K562 (cell line): ENCODE measurements around the gene HIPK2. TPM values are rescaled to one million over a fixed set of nuclear protein-coding genes. Genes with fewer than 3 reads are reported as not detected.

ENCODE experiments used
- ATAC-seq: fragments of 200-7000 bp; cut with Tn5 transposase; 3 replicates; pipeline ENCODE4 v1.9.1; 2020; ENCODE audit warnings: moderate library complexity
- BruUV-seq: library from RNA; stranded (reverse); fragments of 400-500 nt; replicated peaks from 2 replicates; lab custom pipeline; 2021; lab: Mats Ljungman, UMichigan
- CTCF ChIA-PET: fragments of 300-600 bp; formaldehyde crosslinking; extraction: SDS; loops from one replicate; lab custom pipeline; 2021; ENCODE audit warnings: low intra/inter-chr PET ratio; lab: Yijun Ruan, JAX
- POLR2A ChIA-PET: fragments of 300-600, 350-650 bp; sonication (Branson Sonifier 250); formaldehyde crosslinking; extraction: SDS; loops from one replicate; lab custom pipeline; 2021; ENCODE audit warnings: antibody characterized with exemption, inconsistent platforms; lab: Yijun Ruan, JAX
- DNase-seq, 4 experiments: peaks; one replicate each; pipeline versions ENCODE4 v3.0.0 to v3.0.0-alpha.2; 2011 to 2018; ENCODE audit warnings: low spot score in 3 of 4, mixed read lengths in 3 of 4; ENCODE audit errors: extremely low read depth in 1 of 4
- FAIRE-seq: peaks from 2 replicates; lab custom pipeline; 2011; peaks lifted over from hg19 to GRCh38; lab: Jason Lieb, UNC
- H2AFZ ChIP-seq: 2 replicates; pipeline ENCODE4 v1.6.0; 2011; ENCODE audit warnings: low read depth, low read length, control low read depth, inconsistent platforms
- H3K27ac ChIP-seq: fragments of 200-600 bp; 3 replicates; pipeline ENCODE4 v1.8.0; 2011; ENCODE audit warnings: low read depth, mild to moderate bottlenecking, control low read depth, inconsistent platforms, low read length, moderate library complexity, mixed read lengths; ENCODE audit errors: extremely low read depth
- H3K27me3 ChIP-seq, 2 experiments: fragments of 300-600 bp in 1 of 2; 2 replicates in 1 of 2; 3 replicates in 1 of 2; pipeline versions ENCODE4 v1.6.0 to v1.8.0; 2011; ENCODE audit warnings: inconsistent platforms in 2 of 2, low read length in 2 of 2, mild to moderate bottlenecking in 1 of 2, mixed read lengths in 1 of 2, moderate library complexity in 1 of 2; ENCODE audit not compliant: control insufficient read depth in 2 of 2, insufficient read depth in 2 of 2
- H3K36me3 ChIP-seq: fragments of 300-600 bp; 3 replicates; pipeline ENCODE4 v1.8.0; 2011; ENCODE audit warnings: mild to moderate bottlenecking, low read length, inconsistent platforms; ENCODE audit not compliant: control insufficient read depth, insufficient read depth
- H3K4me1 ChIP-seq, 2 experiments: fragments of 200-600 bp in 1 of 2; replicated peaks in 1 of 2; 2 replicates in 1 of 2; 3 replicates in 1 of 2; pipeline versions ENCODE4 v1.5.1 to v1.8.0; 2011; ENCODE audit warnings: inconsistent platforms in 2 of 2, low read length in 2 of 2, mild to moderate bottlenecking in 1 of 2, mixed read lengths in 1 of 2, moderate library complexity in 1 of 2; ENCODE audit not compliant: control insufficient read depth in 2 of 2, insufficient read depth in 2 of 2
- H3K4me2 ChIP-seq: 2 replicates; pipeline ENCODE4 v1.6.1; 2011; ENCODE audit warnings: low read length, control low read depth, inconsistent platforms, mixed read lengths; ENCODE audit not compliant: insufficient read depth
- H3K4me3 ChIP-seq: fragments of 200-600 bp; sonication (generic), shearing (Covaris generic); 2 replicates; pipeline ENCODE4 v1.5.1; 2016; ENCODE audit warnings: control low read depth, inconsistent platforms
- H3K79me2 ChIP-seq: fragments of 200-600 bp; 3 replicates; pipeline ENCODE4 v1.8.0; 2011; ENCODE audit warnings: low read length, inconsistent platforms; ENCODE audit not compliant: control insufficient read depth, insufficient read depth
- H3K9ac ChIP-seq, 2 experiments: 2 replicates each; pipeline versions ENCODE4 v1.6.0 to v1.6.1; 2011; ENCODE audit warnings: low read depth in 2 of 2, low read length in 2 of 2, control low read depth in 1 of 2, inconsistent platforms in 1 of 2, mild to moderate bottlenecking in 1 of 2, mixed read lengths in 1 of 2; ENCODE audit not compliant: insufficient read depth in 1 of 2
- H3K9me1 ChIP-seq: one replicate; pipeline ENCODE4 v1.6.0; 2011; ENCODE audit warnings: inconsistent platforms, mild to moderate bottlenecking, low read length, moderate library complexity; ENCODE audit not compliant: control insufficient read depth, insufficient read depth
- H3K9me3 ChIP-seq: replicated peaks from 2 replicates; pipeline ENCODE4 v1.5.1; 2011; ENCODE audit warnings: low read depth, low read length, inconsistent platforms; ENCODE audit not compliant: control insufficient read depth, insufficient read depth
- H4K20me1 ChIP-seq: replicated peaks from 2 replicates; pipeline ENCODE4 v1.6.1; 2011; ENCODE audit warnings: low read length, inconsistent platforms, mixed read lengths; ENCODE audit not compliant: control insufficient read depth, insufficient read depth
- HSF4 ChIP-seq: fragments of 250-450 bp; sonication (Bioruptor Pico); IDR thresholded peaks from 2 replicates; pipeline ENCODE4 v2.1.2; 2022; ENCODE audit warnings: mild to moderate bottlenecking, moderate library complexity, borderline replicate concordance
- JUN ChIP-seq, 2 experiments: sonication (generic) in 1 of 2; formaldehyde crosslinking in 1 of 2; IDR thresholded peaks; 2 replicates each; pipeline versions ENCODE4 v1.6.1 to v1.8.0; 2012 to 2022; ENCODE audit warnings: borderline replicate concordance in 2 of 2, mild to moderate bottlenecking in 2 of 2, improper control_type of control experiment in 1 of 2, low read depth in 1 of 2, low read length in 1 of 2, missing genetic modification reagents in 1 of 2
- KLF1 ChIP-seq: fragments of 450-650 bp; IDR thresholded peaks from 2 replicates; pipeline ENCODE4 v1.6.1; 2016; ENCODE audit warnings: missing genetic modification characterization, missing compliant biosample characterization
- POLR3G ChIP-seq: IDR thresholded peaks from 2 replicates; pipeline ENCODE4 v1.6.1; 2011; ENCODE audit not compliant: insufficient read length, insufficient replicate concordance; ENCODE audit errors: extremely low read depth
- TCFL5 ChIP-seq: fragments of 250-450 bp; sonication (Bioruptor Pico); conservative IDR thresholded peaks from 2 replicates; pipeline ENCODE4 v1.6.1; 2021; ENCODE audit warnings: mild to moderate bottlenecking, moderate library complexity, matching md5 sums
- TSC22D4 ChIP-seq: fragments of 450-650 bp; IDR thresholded peaks from 2 replicates; pipeline ENCODE4 v1.6.1; 2016; ENCODE audit warnings: missing genetic modification characterization, missing biosample characterization, control low read depth
- WGBS: fragments of 100-300 bp; shearing (Covaris generic); methylation state at CpG from one replicate; pipeline ENCODE4 v1.1.6; 2016; ENCODE audit warnings: low coverage, mixed read lengths; ENCODE audit not compliant: insufficient coverage; ENCODE audit errors: missing lambda C conversion rate; 5-methylcytosine and 5-hydroxymethylcytosine counted together
- in situ Hi-C: fragments of 300-500 bp; cut with MboI; formaldehyde crosslinking; loops from 4 replicates; pipeline ENCODE4 v1.15.0; 2018; ENCODE audit warnings: inconsistent platforms, mixed read lengths
- intact Hi-C: fragments of 100-400 bp; cut with micrococcal nuclease; formaldehyde crosslinking; loops from 2 replicates; pipeline ENCODE4 v1.14.2; 2022
- polyA plus RNA-seq, 8 experiments: library from polyadenylated mRNA; depleted of rRNA in 4 of 8; stranded (reverse) in 5 of 8; unstranded in 3 of 8; fragments of >200 nt; fragmentation: Nextera tagmentation in 2 of 8; fragmentation: Illumina TruSeq in 1 of 8; extraction: Ambion mirVana in 2 of 8; extraction: Trizol in 1 of 8; gene quantifications; 2 replicates each; pipeline versions ENCODE4 v1.2.1 to v1.2.3, GENCODE V29; 2011 to 2014; ENCODE audit warnings: inconsistent platforms in 1 of 8, missing spikeins in 1 of 8
- total RNA-seq, 7 experiments: library from RNA; depleted of rRNA in 6 of 7; stranded (reverse); fragments of >200 nt in 6 of 7; fragmentation: Illumina TruSeq in 2 of 7; extraction: Trizol in 2 of 7; gene quantifications; 2 replicates each; pipeline versions ENCODE4 v1.2.1 to v1.2.3, GENCODE V29; 2011 to 2021; ENCODE audit warnings: low replicate concordance in 1 of 7
- TF ChIP-seq, protein P1 (sequence below), 2 experiments: fragments of 450-650 bp; formaldehyde crosslinking in 1 of 2; IDR thresholded peaks; 2 replicates each; pipeline versions ENCODE4 v1.4.0 to v1.6.1; 2014 to 2020; ENCODE audit warnings: mild to moderate bottlenecking in 2 of 2, borderline replicate concordance in 1 of 2, low read depth in 1 of 2
- TF ChIP-seq, protein P2 (sequence below): fragments of 450-650 bp; IDR thresholded peaks from one replicate; pipeline ENCODE4 v1.6.1; 2018; ENCODE audit warnings: mild to moderate bottlenecking, moderate library complexity; ENCODE audit not compliant: partially characterized antibody

Gene HIPK2
- total and polyA plus RNA-seq, 9 of the 15 experiments (the other 6 are each of a cell fraction or from before 2014, with no cell fraction given) = 0.69 to 19.8 (median 5.1) TPM

DNA sequence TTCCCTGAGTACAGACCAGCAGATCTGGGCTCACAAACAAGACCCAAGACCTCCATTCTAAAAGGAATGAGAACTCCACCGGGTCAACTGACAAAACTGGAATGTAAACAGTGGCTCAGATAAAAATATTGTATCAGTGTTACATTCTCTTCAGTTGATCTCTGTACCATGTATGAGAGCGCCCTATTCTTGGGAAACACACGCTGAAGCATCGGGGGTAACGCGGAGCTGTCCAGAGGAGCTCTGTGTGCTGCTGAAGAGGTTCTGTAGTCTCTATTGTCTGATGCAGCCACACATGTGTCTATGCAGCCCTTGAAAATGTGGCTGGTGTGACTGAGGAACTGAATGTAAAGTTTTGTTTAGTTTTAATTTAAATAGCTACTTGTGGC lies 39.7 kb downstream of the HIPK2 start:
- Histone ChIP-seq H4K20me1 (peaks cover 20% of the 10 kb centered on the region), H3K4me2 (no peak overlapping the region), H3K27me3 (peaks cover 0 to 18% of the 10 kb centered on the region in 2 experiments; a peak in 1 of 5 replicates), H3K79me2 (no peaks in the 10 kb centered on the region), H3K27ac (no peak overlapping the region), H3K4me3 (no peak overlapping the region), H3K9ac (no peak overlapping the region), H3K9me1 (no peaks in the 10 kb centered on the region), H3K9me3 (no peaks in the 10 kb centered on the region), H3K4me1 (no peaks in the 10 kb centered on the region), H3K36me3 (no peaks in the 10 kb centered on the region), H2AFZ (no peak overlapping the region)
- no peak for ATAC-seq
- POLR2A ChIA-PET = interaction anchor here (0.6 to 2.5 kb wide), 8 partner anchors 8 to 167 kb away, joined by 3 to 11 read pairs (median 4); no protein-coding TSS in a partner anchor
- no peak for DNase-seq
- in situ Hi-C loops (no loop called here), intact Hi-C loops (no loop called here)
- WGBS = 74% methylated on average over 6 of the region's 6 CpGs
- TF ChIP-seq TCFL5 (CRISPR knock-in tag) = no peak
- TF ChIP-seq POLR3G = no peak
- TF ChIP-seq HSF4 = no peak
- TF ChIP-seq, protein P1, sequence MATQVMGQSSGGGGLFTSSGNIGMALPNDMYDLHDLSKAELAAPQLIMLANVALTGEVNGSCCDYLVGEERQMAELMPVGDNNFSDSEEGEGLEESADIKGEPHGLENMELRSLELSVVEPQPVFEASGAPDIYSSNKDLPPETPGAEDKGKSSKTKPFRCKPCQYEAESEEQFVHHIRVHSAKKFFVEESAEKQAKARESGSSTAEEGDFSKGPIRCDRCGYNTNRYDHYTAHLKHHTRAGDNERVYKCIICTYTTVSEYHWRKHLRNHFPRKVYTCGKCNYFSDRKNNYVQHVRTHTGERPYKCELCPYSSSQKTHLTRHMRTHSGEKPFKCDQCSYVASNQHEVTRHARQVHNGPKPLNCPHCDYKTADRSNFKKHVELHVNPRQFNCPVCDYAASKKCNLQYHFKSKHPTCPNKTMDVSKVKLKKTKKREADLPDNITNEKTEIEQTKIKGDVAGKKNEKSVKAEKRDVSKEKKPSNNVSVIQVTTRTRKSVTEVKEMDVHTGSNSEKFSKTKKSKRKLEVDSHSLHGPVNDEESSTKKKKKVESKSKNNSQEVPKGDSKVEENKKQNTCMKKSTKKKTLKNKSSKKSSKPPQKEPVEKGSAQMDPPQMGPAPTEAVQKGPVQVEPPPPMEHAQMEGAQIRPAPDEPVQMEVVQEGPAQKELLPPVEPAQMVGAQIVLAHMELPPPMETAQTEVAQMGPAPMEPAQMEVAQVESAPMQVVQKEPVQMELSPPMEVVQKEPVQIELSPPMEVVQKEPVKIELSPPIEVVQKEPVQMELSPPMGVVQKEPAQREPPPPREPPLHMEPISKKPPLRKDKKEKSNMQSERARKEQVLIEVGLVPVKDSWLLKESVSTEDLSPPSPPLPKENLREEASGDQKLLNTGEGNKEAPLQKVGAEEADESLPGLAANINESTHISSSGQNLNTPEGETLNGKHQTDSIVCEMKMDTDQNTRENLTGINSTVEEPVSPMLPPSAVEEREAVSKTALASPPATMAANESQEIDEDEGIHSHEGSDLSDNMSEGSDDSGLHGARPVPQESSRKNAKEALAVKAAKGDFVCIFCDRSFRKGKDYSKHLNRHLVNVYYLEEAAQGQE (IDR thresholded peaks at IDR 0.05; ENCODE audit: borderline replicate concordance) = 0 out of 2 replicates have a peak, but pooled peaks have one; percentile 3
- TF ChIP-seq, protein P1 (CRISPR knock-in tag; IDR thresholded peaks at IDR 0.05; ENCODE audit: low read depth) = no peak
- TF ChIP-seq, protein P2, sequence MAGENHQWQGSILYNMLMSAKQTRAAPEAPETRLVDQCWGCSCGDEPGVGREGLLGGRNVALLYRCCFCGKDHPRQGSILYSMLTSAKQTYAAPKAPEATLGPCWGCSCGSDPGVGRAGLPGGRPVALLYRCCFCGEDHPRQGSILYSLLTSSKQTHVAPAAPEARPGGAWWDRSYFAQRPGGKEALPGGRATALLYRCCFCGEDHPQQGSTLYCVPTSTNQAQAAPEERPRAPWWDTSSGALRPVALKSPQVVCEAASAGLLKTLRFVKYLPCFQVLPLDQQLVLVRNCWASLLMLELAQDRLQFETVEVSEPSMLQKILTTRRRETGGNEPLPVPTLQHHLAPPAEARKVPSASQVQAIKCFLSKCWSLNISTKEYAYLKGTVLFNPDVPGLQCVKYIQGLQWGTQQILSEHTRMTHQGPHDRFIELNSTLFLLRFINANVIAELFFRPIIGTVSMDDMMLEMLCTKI = no peak
- no peak for TF ChIP-seq KLF1 (tag)
- TF ChIP-seq JUN (IDR thresholded peaks at IDR 0.05; ENCODE audit: borderline replicate concordance, low read depth, low read length) = no peak
- no peak for TF ChIP-seq JUN (CRISPR knock-in tag; IDR thresholded peaks at IDR 0.05; ENCODE audit: borderline replicate concordance)
- no peak for TF ChIP-seq TSC22D4 (tag)
- no TSS peak for BruUV-seq
- FAIRE-seq = no peak
- CTCF ChIA-PET = no interaction called here
